HEK293 (cell line): Measurements from ENCODE around the gene AQR.

Source experiments
- CTCF ChIA-PET: fragments of 350-600 bp; formaldehyde crosslinking; extraction: SDS; loops from one replicate; lab custom pipeline; 2021; ENCODE audit warnings: antibody characterized with exemption; lab: Yijun Ruan, JAX
- POLR2A ChIA-PET: fragments of 300-600 bp; formaldehyde crosslinking; extraction: SDS; loops from one replicate; lab custom pipeline; 2020; ENCODE audit warnings: antibody characterized with exemption, inconsistent platforms; lab: Yijun Ruan, JAX
- H3K27ac ChIP-seq: fragments of 200-500 bp; sonication (Bioruptor generic); 2 replicates; pipeline ENCODE4 v1.5.1; 2014; ENCODE audit warnings: low read depth, low read length, control low read depth, inconsistent platforms; ENCODE audit errors: extremely low read depth
- H3K36me3 ChIP-seq, 2 experiments: fragments of 200-500 bp in 1 of 2; sonication (Bioruptor generic) in 1 of 2; 1 replicate in 1 of 2; 2 replicates in 1 of 2; pipeline ENCODE4 v1.5.1; 2014 to 2017; ENCODE audit warnings: inconsistent platforms in 2 of 2, low read length in 2 of 2; ENCODE audit not compliant: control insufficient read depth in 2 of 2, insufficient read depth in 1 of 2
- H3K4me1 ChIP-seq: fragments of 200-500 bp; sonication (Bioruptor generic); 2 replicates; pipeline ENCODE4 v1.5.1; 2014; ENCODE audit warnings: mild to moderate bottlenecking, low read length, inconsistent platforms; ENCODE audit not compliant: control insufficient read depth, insufficient read depth
- H3K4me3 ChIP-seq: 2 replicates; pipeline ENCODE4 v1.5.1; 2011; ENCODE audit warnings: low read depth, mild to moderate bottlenecking, control low read depth, low read length, moderate library complexity
- H3K9me3 ChIP-seq: fragments of 200-500 bp; sonication (Bioruptor generic); 2 replicates; pipeline ENCODE4 v1.5.1; 2014; ENCODE audit warnings: low read depth, low read length, inconsistent platforms; ENCODE audit not compliant: control insufficient read depth, insufficient read depth
- FEZF1 ChIP-seq: fragments of 450-650 bp; formaldehyde crosslinking; IDR thresholded peaks from 2 replicates; pipeline ENCODE4 v1.5.1; 2016; ENCODE audit warnings: missing biosample characterization, missing genetic modification characterization
- GLI2 ChIP-seq: fragments of 450-650 bp; formaldehyde crosslinking; IDR thresholded peaks from 2 replicates; pipeline ENCODE4; 2017; ENCODE audit warnings: missing biosample characterization, missing genetic modification characterization, low read depth, borderline replicate concordance
- GLIS1 ChIP-seq: fragments of 450-650 bp; formaldehyde crosslinking; IDR thresholded peaks from 2 replicates; pipeline ENCODE4 v1.5.1; 2016; ENCODE audit warnings: missing biosample characterization, missing genetic modification characterization
- MYNN ChIP-seq: fragments of 450-650 bp; formaldehyde crosslinking; IDR thresholded peaks from 2 replicates; pipeline ENCODE4 v1.5.1; 2016; ENCODE audit warnings: missing biosample characterization, missing genetic modification characterization, borderline replicate concordance
- SALL2 ChIP-seq: fragments of 450-650 bp; formaldehyde crosslinking; IDR thresholded peaks from 2 replicates; pipeline ENCODE4 v1.5.0; 2017; ENCODE audit warnings: missing biosample characterization, mild to moderate bottlenecking, missing genetic modification characterization, borderline replicate concordance
- SP3 ChIP-seq: fragments of 450-650 bp; formaldehyde crosslinking; IDR thresholded peaks from 2 replicates; pipeline ENCODE4 v1.5.1; 2016; ENCODE audit warnings: missing biosample characterization, missing genetic modification characterization
- TRIM28 ChIP-seq: IDR thresholded peaks from 2 replicates; pipeline ENCODE4 v1.6.1; 2011; ENCODE audit warnings: low read length, control low read depth, borderline replicate concordance
- ZBTB21 ChIP-seq: fragments of 450-650 bp; formaldehyde crosslinking; IDR thresholded peaks from 2 replicates; pipeline ENCODE4 v1.5.1; 2017; ENCODE audit warnings: missing biosample characterization, missing genetic modification characterization
- ZBTB8A ChIP-seq: fragments of 450-650 bp; formaldehyde crosslinking; IDR thresholded peaks from 2 replicates; pipeline ENCODE4 v1.5.1; 2016; ENCODE audit warnings: missing biosample characterization, missing genetic modification characterization
- ZFP37 ChIP-seq: fragments of 450-650 bp; formaldehyde crosslinking; IDR thresholded peaks from 2 replicates; pipeline ENCODE4 v1.5.1; 2016; ENCODE audit warnings: missing biosample characterization, missing genetic modification characterization
- ZNF132 ChIP-seq: fragments of 450-650 bp; formaldehyde crosslinking; IDR thresholded peaks from 2 replicates; pipeline ENCODE4 v1.5.1; 2017; ENCODE audit warnings: missing biosample characterization, missing genetic modification characterization, borderline replicate concordance
- ZNF155 ChIP-seq: fragments of 450-650 bp; formaldehyde crosslinking; IDR thresholded peaks from 2 replicates; pipeline ENCODE4 v1.5.1; 2016; ENCODE audit warnings: missing biosample characterization, missing genetic modification characterization
- ZNF174 ChIP-seq: fragments of 450-650 bp; formaldehyde crosslinking; IDR thresholded peaks from 2 replicates; pipeline ENCODE4 v1.5.0; 2017; ENCODE audit warnings: missing biosample characterization, mild to moderate bottlenecking, missing genetic modification characterization
- ZNF175 ChIP-seq: fragments of 450-650 bp; formaldehyde crosslinking; IDR thresholded peaks from 2 replicates; pipeline ENCODE4 v1.5.1; 2016; ENCODE audit warnings: missing biosample characterization, missing genetic modification characterization
- ZNF202 ChIP-seq: fragments of 450-650 bp; formaldehyde crosslinking; IDR thresholded peaks from 2 replicates; pipeline ENCODE4 v1.5.1; 2016; ENCODE audit warnings: missing biosample characterization, missing genetic modification characterization, borderline replicate concordance
- ZNF223 ChIP-seq: fragments of 450-650 bp; formaldehyde crosslinking; IDR thresholded peaks from 2 replicates; pipeline ENCODE4 v1.5.1; 2016; ENCODE audit warnings: missing biosample characterization, missing genetic modification characterization
- ZNF302 ChIP-seq: fragments of 450-650 bp; formaldehyde crosslinking; IDR thresholded peaks from 2 replicates; pipeline ENCODE4 v1.5.1; 2016; ENCODE audit warnings: missing biosample characterization, missing genetic modification characterization, low read depth
- ZNF366 ChIP-seq: fragments of 450-650 bp; formaldehyde crosslinking; conservative IDR thresholded peaks from 2 replicates; pipeline ENCODE4 v1.5.1; 2016; ENCODE audit warnings: missing biosample characterization, missing genetic modification characterization
- ZNF473 ChIP-seq: fragments of 450-650 bp; formaldehyde crosslinking; IDR thresholded peaks from 2 replicates; pipeline ENCODE4 v1.5.1; 2017; ENCODE audit warnings: missing biosample characterization, missing genetic modification characterization
- ZNF521 ChIP-seq: fragments of 450-650 bp; formaldehyde crosslinking; IDR thresholded peaks from 2 replicates; pipeline ENCODE4 v1.5.1; 2017; ENCODE audit warnings: missing biosample characterization, mild to moderate bottlenecking, missing genetic modification characterization
- ZNF654 ChIP-seq: fragments of 450-650 bp; formaldehyde crosslinking; IDR thresholded peaks from 2 replicates; pipeline ENCODE4 v1.5.1; 2016; ENCODE audit warnings: low read depth, missing biosample characterization, missing genetic modification characterization
- ZNF664 ChIP-seq: fragments of 450-650 bp; formaldehyde crosslinking; IDR thresholded peaks from 2 replicates; pipeline ENCODE4 v1.5.1; 2016; ENCODE audit warnings: missing biosample characterization, missing genetic modification characterization
- ZNF747 ChIP-seq: fragments of 450-650 bp; formaldehyde crosslinking; IDR thresholded peaks from 2 replicates; pipeline ENCODE4 v1.5.1; 2016; ENCODE audit warnings: missing biosample characterization, missing genetic modification characterization
- ZNF777 ChIP-seq: fragments of 450-650 bp; formaldehyde crosslinking; IDR thresholded peaks from 2 replicates; pipeline ENCODE4 v1.5.1; 2017; ENCODE audit warnings: missing biosample characterization, missing genetic modification characterization, borderline replicate concordance
- ZSCAN16 ChIP-seq: fragments of 450-650 bp; formaldehyde crosslinking; IDR thresholded peaks from 2 replicates; pipeline ENCODE4 v1.5.1; 2016; ENCODE audit warnings: missing biosample characterization, missing genetic modification characterization
- ZXDB ChIP-seq: fragments of 450-650 bp; formaldehyde crosslinking; IDR thresholded peaks from 2 replicates; pipeline ENCODE4 v1.5.1; 2016; ENCODE audit warnings: missing biosample characterization, missing genetic modification characterization
- TF ChIP-seq, protein P1 (sequence below): fragments of 450-650 bp; formaldehyde crosslinking; IDR thresholded peaks from 2 replicates; pipeline ENCODE4 v1.5.1; 2016; ENCODE audit warnings: missing biosample characterization, missing genetic modification characterization
- TF ChIP-seq, protein P2 (sequence below): fragments of 450-650 bp; formaldehyde crosslinking; IDR thresholded peaks from 2 replicates; pipeline ENCODE4 v1.5.1; 2016; ENCODE audit warnings: missing biosample characterization, missing genetic modification characterization
- TF ChIP-seq, protein P3 (sequence below): fragments of 450-650 bp; formaldehyde crosslinking; IDR thresholded peaks from 2 replicates; pipeline ENCODE4 v1.5.1; 2016; ENCODE audit warnings: missing biosample characterization, missing genetic modification characterization

Gene AQR

DNA sequence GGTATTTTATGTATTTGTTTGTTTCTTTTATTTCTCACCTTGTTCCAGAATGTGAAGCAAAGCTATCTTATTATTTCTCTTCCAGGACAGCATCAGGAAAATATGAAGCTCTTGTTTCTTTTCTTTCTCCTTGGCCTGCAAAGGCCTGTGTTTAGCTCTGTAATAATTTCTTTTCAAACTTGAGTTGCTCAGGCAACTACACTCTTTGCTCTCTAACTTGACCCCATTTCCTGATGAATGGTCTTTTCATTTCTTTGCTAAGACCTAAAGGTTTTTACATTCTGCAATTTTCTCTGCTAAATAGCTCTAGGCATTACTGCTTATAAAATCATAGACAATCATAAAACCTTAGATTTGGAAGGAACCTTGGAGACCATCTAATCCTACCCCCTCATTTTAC lies 44.7 kb upstream of the AQR start:
- no peak overlapping the region for H3K27ac ChIP-seq
- H3K4me3 ChIP-seq: no peak overlapping the region
- TF ChIP-seq ZNF132: no peak
- TF ChIP-seq, protein P1, sequence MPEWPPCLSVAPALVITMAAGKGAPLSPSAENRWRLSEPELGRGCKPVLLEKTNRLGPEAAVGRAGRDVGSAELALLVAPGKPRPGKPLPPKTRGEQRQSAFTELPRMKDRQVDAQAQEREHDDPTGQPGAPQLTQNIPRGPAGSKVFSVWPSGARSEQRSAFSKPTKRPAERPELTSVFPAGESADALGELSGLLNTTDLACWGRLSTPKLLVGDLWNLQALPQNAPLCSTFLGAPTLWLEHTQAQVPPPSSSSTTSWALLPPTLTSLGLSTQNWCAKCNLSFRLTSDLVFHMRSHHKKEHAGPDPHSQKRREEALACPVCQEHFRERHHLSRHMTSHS: no peak
- TF ChIP-seq ZNF223 (tag by site-specific recombination): no peak
- no peaks in the 10 kb centered on the region for H3K36me3 ChIP-seq
- CTCF ChIA-PET: no interaction called here
- H3K9me3 ChIP-seq: no peaks in the 10 kb centered on the region
- H3K4me1 ChIP-seq: no peaks in the 10 kb centered on the region
- POLR2A ChIA-PET: no interaction called here

DNA sequence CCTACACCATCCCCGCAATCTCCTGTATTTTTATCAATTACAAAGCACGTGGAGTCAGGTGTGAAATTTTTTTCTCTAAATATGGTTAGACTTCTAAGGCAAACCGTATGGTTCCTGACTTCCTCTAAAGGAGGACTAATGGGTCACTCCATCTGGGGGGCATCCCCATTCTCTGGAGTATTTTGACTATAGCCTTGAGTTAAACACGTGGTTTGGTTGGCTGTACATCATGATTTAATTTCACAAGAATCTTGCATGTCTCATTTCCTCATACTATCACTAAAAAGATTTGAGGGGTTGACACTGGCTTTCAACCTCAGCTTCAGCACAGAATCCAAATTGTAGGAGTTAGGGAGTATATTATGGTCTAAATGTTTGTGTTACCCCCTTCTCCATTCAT lies 43.8 kb upstream of the AQR start:
- no peak for TF ChIP-seq ZSCAN16
- TF ChIP-seq ZNF747 (tag by site-specific recombination): no peak
- TF ChIP-seq ZBTB21: no peak
- TF ChIP-seq MYNN (tag by site-specific recombination): no peak
- TF ChIP-seq, all 188 proteins: peak for 0
- H3K4me3 ChIP-seq: no peak overlapping the region
- H3K36me3 ChIP-seq: no peaks in the 10 kb centered on the region
- CTCF ChIA-PET: no interaction called here
- no peaks in the 10 kb centered on the region for H3K9me3 ChIP-seq
- POLR2A ChIA-PET: no interaction called here
- H3K27ac ChIP-seq: no peak overlapping the region
- H3K4me1 ChIP-seq: no peaks in the 10 kb centered on the region

DNA sequence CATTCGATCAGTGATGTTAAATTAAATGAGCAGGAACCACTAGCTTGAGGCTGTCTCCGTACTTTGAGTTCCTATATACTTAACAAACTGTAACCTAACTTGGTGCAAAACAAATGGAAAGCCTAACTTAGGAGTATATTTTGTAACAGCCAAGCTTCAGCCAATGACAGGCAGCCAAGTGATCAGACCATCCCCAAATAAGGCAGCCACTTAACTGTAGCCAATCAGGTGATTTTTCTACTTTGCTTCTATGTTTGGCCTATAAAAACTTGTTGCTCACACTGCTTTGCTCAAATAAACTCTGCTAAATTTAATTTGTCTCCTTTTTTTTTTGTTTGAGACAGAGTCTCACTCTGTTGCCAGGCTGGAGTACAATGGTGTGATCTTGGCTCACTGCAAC lies 37.9 kb upstream of the AQR start:
- TF ChIP-seq ZNF664 (no peak), ZNF366 (tag by site-specific recombination) (no peak), ZNF654 (tag by site-specific recombination) (no peak), GLIS1 (tag by site-specific recombination) (no peak), ZNF777 (tag by site-specific recombination) (no peak)
- TF ChIP-seq, all 188 proteins: peak for 0
- ChIA-PET POLR2A (no interaction called here), CTCF (no interaction called here)
- Histone ChIP-seq H3K36me3 (no peaks in the 10 kb centered on the region), H3K4me1 (no peaks in the 10 kb centered on the region), H3K27ac (no peak overlapping the region), H3K9me3 (no peaks in the 10 kb centered on the region), H3K4me3 (no peak overlapping the region)

DNA sequence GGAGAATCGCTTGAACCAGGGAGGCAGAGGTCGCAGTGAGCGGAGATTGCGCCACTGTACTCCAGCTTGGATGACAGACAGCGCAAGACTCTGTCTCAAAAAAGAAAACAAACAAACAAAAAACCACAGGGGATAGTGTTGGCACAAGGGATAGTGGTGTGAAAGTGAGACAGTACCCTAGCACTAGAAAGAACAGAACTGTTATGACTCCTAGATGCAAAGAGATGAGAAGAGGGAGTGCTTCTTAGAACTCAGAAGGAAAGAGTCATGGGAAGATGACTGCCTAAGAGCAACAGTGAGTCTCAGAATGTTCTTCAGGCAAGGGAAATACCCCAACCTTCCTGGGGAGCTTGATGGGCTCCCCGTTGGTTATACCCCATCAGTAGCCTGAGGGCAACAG lies 36.4 kb upstream of the AQR start:
- ChIA-PET CTCF (no interaction called here), POLR2A (no interaction called here)
- Histone ChIP-seq H3K4me1 (no peaks in the 10 kb centered on the region), H3K9me3 (no peaks in the 10 kb centered on the region), H3K36me3 (no peaks in the 10 kb centered on the region), H3K27ac (no peak overlapping the region), H3K4me3 (no peak overlapping the region)
- TF ChIP-seq ZNF175 (tag by site-specific recombination) (no peak), SALL2 (no peak), ZNF521 (tag by site-specific recombination) (no peak), ZNF473 (tag by site-specific recombination) (no peak), ZNF155 (tag by site-specific recombination) (no peak), ZNF202 (no peak), SP3 (tag by site-specific recombination) (no peak), GLI2 (no peak), ZNF654 (tag by site-specific recombination) (no peak), ZBTB8A (tag by site-specific recombination) (no peak), TRIM28 (no peak), FEZF1 (tag by site-specific recombination) (no peak), ZFP37 (tag by site-specific recombination) (no peak), ZNF174 (tag by site-specific recombination) (no peak), ZNF302 (tag by site-specific recombination) (no peak), ZXDB (tag by site-specific recombination) (no peak), GLIS1 (tag by site-specific recombination) (no peak)
- TF ChIP-seq, protein P2, sequence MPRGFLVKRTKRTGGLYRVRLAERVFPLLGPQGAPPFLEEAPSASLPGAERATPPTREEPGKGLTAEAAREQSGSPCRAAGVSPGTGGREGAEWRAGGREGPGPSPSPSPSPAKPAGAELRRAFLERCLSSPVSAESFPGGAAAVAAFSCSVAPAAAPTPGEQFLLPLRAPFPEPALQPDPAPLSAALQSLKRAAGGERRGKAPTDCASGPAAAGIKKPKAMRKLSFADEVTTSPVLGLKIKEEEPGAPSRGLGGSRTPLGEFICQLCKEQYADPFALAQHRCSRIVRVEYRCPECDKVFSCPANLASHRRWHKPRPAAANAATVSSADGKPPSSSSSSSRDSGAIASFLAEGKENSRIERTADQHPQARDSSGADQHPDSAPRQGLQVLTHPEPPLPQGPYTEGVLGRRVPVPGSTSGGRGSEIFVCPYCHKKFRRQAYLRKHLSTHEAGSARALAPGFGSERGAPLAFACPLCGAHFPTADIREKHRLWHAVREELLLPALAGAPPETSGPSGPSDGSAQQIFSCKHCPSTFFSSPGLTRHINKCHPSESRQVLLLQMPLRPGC (tag by site-specific recombination): no peak
- TF ChIP-seq, protein P3, sequence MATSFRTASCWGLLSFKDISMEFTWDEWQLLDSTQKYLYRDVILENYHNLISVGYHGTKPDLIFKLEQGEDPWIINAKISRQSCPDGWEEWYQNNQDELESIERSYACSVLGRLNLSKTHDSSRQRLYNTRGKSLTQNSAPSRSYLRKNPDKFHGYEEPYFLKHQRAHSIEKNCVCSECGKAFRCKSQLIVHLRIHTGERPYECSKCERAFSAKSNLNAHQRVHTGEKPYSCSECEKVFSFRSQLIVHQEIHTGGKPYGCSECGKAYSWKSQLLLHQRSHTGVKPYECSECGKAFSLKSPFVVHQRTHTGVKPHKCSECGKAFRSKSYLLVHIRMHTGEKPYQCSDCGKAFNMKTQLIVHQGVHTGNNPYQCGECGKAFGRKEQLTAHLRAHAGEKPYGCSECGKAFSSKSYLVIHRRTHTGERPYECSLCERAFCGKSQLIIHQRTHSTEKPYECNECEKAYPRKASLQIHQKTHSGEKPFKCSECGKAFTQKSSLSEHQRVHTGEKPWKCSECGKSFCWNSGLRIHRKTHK: no peak
